GM12874 (cell line): ENCODE data around the gene MSANTD1.

Experiments
- CTCF ChIP-seq: IDR thresholded peaks from 2 replicates; pipeline ENCODE4 v1.5.1; 2011; ENCODE audit warnings: low read depth, mild to moderate bottlenecking, control low read depth, low read length, moderate library complexity; ENCODE audit not compliant: insufficient read depth

MSANTD1 gene

DNA sequence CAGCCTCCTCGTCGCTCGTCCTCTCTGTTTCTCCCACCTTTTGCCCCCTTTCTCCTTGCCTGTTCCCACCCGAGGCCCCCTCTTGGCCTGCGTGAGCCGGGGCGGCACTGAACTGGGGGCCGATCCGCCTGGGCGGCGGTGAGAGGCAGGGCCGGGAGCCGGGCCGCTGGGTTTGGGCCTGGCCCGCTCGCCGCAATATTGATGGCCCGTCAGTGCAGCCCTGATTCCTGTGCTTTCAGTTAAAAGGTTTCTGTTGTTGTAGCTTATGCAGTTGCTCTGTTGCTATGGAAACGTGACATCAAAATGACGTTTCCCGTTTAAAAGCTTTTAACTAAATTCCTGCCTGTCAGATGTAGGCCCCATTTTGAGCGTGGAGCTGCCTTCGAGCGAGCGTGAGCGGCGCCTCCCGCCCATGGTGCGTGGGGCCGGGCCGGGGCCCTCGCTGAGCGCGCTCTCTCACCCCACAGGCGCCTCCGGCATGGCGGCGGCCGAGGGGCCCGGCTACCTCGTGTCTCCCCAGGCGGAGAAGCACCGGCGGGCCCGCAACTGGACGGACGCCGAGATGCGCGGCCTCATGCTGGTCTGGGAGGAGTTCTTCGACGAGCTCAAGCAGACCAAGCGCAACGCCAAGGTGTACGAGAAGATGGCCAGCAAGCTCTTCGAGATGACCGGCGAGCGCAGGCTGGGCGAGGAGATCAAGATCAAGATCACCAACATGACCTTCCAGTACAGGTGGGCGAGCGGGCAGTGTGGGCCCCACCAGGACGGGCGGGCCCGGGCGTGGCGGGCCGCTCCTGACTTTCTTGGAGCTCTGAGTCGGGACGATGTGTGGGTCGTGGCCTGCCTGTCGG is at the start of gene MSANTD1:
Gene MSANTD1, plus strand, starts transcription at position 349 of the 851 bp plus-strand sequence. Its CDS starts 64 bp downstream, at position 413.
- TF ChIP-seq CTCF: no peak

DNA sequence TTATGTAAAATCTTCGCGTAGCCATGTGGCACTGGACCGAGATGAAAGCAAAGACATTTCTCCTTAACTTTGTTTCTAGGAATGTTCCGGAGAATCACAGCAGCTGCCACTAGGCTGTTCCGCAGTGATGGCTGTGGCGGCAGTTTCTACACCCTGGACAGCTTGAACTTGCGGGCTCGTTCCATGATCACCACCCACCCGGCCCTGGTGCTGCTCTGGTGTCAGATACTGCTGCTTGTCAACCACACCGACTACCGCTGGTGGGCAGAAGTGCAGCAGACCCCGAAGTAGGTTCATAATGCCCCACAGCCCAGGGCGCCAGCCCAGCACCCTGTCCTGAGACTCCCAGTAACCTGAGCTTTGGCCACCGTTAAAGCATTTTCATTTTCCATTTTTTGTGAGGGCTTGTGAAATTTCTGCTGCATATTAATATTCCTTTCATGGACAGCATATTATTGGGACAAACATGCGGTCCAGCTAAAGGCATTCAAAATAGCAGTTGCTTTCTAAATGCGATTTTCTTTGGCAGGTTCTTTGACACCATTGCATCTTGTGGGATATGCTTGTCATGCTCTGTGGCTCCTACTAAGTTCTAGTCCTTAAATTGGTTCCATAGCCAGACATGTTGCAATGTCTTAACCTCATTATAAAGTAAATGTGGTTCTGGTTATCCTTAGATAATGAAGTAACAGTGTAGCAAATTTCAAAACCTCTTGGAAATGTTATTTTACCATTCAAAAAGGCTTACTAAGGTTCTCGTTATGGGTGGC is 49.1 kb upstream of the MSANTD1 start:
- TF ChIP-seq CTCF: no peak

GRCh38 chr4:3200423-3201090 is 48.4 kb upstream of the MSANTD1 start:
- TF ChIP-seq CTCF: no peak

DNA sequence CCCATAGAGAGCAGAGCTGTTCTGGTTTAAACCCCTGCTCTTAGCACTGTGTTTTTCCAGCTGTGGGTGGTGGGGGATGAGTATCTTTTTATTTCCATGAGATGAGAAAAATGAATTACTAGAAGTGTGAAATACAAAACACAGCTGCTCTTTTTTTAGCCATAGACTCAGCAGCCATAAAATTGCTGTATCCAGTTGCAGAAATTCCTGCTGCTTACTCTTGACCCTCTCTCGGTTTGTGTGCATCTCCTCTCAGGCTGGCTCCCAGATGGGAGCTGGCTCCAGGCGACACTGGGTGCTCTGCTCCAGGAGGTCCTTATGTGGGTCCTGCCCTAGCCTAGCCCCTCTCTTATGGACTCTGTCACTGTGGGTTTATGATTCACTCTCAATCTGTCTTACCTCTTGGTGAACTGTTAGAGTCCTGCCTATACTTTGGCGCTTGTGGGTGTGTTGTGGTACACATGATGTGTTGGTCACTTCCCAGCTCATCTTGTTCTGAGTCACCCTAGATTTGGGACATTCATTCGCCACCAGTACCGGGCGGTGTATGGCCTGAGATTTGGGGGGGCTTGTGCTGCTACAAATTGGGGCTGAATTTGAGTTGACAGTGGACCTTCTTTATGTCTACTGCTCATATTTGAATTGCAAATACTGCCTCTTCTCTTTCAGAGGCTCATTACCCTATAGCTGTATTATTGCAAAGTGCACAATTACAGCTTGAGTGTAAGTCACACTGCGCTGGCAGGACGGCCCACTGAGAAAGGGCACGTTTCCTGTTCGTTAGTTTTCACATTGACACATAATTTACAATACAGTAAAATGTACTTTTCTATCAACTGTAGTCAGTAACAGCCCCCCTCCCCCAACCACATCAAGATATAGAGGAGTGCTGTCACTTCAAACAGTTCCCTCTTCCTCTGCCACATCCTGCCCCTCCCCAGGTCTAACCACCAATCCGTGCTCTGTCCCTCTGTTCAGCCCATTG is 46.9 kb upstream of the MSANTD1 start:
- no peak for TF ChIP-seq CTCF

GRCh38 chr4:3202836-3203820 is 45.8 kb upstream of the MSANTD1 start:
- no peak for TF ChIP-seq CTCF

DNA sequence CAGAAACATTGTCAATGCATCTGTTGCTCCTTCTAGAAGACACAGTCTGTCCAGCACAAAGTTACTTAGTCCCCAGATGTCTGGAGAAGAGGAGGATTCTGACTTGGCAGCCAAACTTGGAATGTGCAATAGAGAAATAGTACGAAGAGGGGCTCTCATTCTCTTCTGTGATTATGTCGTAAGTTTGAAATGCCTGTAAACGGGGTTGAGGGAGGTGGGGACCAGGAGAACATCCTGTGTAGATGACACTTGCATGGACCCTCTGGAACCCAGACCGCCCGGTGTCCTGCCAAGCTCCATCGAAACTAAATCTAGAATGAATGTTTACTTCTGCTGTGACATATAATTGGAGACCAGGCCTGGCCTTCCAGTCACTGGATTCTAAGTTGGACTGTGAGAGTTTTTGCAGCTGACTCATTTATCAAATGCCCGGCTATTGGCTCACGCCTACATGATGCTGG is 45.0 kb upstream of the MSANTD1 start:
- TF ChIP-seq CTCF: no peak
